Nephron (organoid): ENCODE data around the gene ATP6V1G3.

Experiments used
- H3K27ac Mint-ChIP-seq, 3 experiments: 2 replicates each; pipeline ENCODE4 v1.8.0; 2020; ENCODE audit warnings: mixed read lengths in 3 of 3, mild to moderate bottlenecking in 2 of 3, moderate library complexity in 1 of 3
- H3K27me3 Mint-ChIP-seq: 2 replicates; pipeline ENCODE4 v1.8.0; 2021; ENCODE audit warnings: low read depth, mild to moderate bottlenecking, moderate library complexity, mixed read lengths
- H3K36me3 Mint-ChIP-seq: 2 replicates; pipeline ENCODE4 v1.8.0; 2020; ENCODE audit warnings: low read depth, mixed read lengths
- H3K4me1 Mint-ChIP-seq: 2 replicates; pipeline ENCODE4 v1.8.0; 2020; ENCODE audit warnings: mixed read lengths
- H3K4me3 Mint-ChIP-seq, 3 experiments: 2 replicates each; pipeline ENCODE4 v1.8.0; 2020; ENCODE audit warnings: mild to moderate bottlenecking in 3 of 3, mixed read lengths in 3 of 3, moderate library complexity in 2 of 3
- H3K9me3 Mint-ChIP-seq: 2 replicates; pipeline ENCODE4 v1.8.0; 2020; ENCODE audit warnings: mixed read lengths
- TF ChIP-seq, protein P1 (sequence below), 3 experiments: fragments of 200-600 bp; sonication (generic); IDR thresholded peaks; one replicate each; pipeline ENCODE4 v1.5.0; 2021; ENCODE audit warnings: antibody characterized with exemption in 3 of 3; ENCODE audit not compliant: unreplicated experiment in 3 of 3

The ATP6V1G3 gene

GRCh38 chr1:198493329-198493728, 47.2 kb downstream of the ATP6V1G3 start:
- Mint-ChIP-seq H3K27ac (no peak overlapping the region), H3K36me3 (no peaks in the 10 kb centered on the region), H3K27me3 (no peaks in the 10 kb centered on the region), H3K4me1 (no peaks in the 10 kb centered on the region), H3K9me3 (no peaks in the 10 kb centered on the region), H3K4me3 (no peak overlapping the region)
- TF ChIP-seq, protein P1, sequence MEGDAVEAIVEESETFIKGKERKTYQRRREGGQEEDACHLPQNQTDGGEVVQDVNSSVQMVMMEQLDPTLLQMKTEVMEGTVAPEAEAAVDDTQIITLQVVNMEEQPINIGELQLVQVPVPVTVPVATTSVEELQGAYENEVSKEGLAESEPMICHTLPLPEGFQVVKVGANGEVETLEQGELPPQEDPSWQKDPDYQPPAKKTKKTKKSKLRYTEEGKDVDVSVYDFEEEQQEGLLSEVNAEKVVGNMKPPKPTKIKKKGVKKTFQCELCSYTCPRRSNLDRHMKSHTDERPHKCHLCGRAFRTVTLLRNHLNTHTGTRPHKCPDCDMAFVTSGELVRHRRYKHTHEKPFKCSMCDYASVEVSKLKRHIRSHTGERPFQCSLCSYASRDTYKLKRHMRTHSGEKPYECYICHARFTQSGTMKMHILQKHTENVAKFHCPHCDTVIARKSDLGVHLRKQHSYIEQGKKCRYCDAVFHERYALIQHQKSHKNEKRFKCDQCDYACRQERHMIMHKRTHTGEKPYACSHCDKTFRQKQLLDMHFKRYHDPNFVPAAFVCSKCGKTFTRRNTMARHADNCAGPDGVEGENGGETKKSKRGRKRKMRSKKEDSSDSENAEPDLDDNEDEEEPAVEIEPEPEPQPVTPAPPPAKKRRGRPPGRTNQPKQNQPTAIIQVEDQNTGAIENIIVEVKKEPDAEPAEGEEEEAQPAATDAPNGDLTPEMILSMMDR (IDR thresholded peaks at IDR 0.05; ENCODE audit: unreplicated experiment in 3 of 3) = no peak

GRCh38 chr1:198492872-198493271, 47.6 kb downstream of the ATP6V1G3 start:
- H3K27ac Mint-ChIP-seq = no peak overlapping the region
- H3K9me3 Mint-ChIP-seq = no peaks in the 10 kb centered on the region
- H3K27me3 Mint-ChIP-seq = no peaks in the 10 kb centered on the region
- no peaks in the 10 kb centered on the region for H3K36me3 Mint-ChIP-seq
- TF ChIP-seq, protein P1 (IDR thresholded peaks at IDR 0.05; ENCODE audit: unreplicated experiment in 3 of 3) = no peak
- H3K4me3 Mint-ChIP-seq = no peak overlapping the region
- H3K4me1 Mint-ChIP-seq = no peaks in the 10 kb centered on the region

- H3K4me3 Mint-ChIP-seq = no peak overlapping the region
- H3K9me3 Mint-ChIP-seq = no peaks in the 10 kb centered on the region
These were observed 48.9 kb downstream of the ATP6V1G3 start for GRCh38 chr1:198491596-198491995.

DNA sequence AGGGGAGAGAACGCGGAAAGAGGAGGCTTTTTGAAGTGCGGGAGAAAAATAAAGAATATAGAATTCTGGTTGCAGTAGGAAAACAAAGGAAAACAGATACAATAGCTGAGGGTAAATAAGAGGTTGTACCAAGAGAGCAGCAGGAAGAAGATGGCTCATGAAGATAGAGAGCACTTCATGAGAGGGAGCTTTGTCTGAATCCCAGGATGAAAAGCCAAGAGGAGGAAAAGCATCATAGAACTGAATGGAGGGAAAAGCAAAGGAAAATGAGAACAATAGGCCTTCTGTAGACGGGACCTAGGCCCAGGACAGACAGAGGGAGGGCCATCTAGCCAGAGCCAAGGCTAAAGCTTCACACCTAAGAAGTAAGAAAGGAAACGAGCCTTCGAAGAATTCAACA, 49.5 kb downstream of the ATP6V1G3 start:
- Mint-ChIP-seq H3K4me3 (no peak overlapping the region), H3K27me3 (no peaks in the 10 kb centered on the region), H3K36me3 (no peaks in the 10 kb centered on the region), H3K4me1 (no peaks in the 10 kb centered on the region), H3K9me3 (no peaks in the 10 kb centered on the region), H3K27ac (no peak overlapping the region)
- TF ChIP-seq, protein P1 (IDR thresholded peaks at IDR 0.05; ENCODE audit: unreplicated experiment in 3 of 3) = no peak

More at GRCh38 chr1:198491596-198491995, 48.9 kb downstream of the ATP6V1G3 start:
- no peak overlapping the region for H3K27ac Mint-ChIP-seq
- TF ChIP-seq, protein P1 (IDR thresholded peaks at IDR 0.05; ENCODE audit: unreplicated experiment in 3 of 3) = no peak
- no peaks in the 10 kb centered on the region for H3K36me3 Mint-ChIP-seq
- no peaks in the 10 kb centered on the region for H3K4me1 Mint-ChIP-seq
- H3K27me3 Mint-ChIP-seq = no peaks in the 10 kb centered on the region

- Mint-ChIP-seq H3K9me3 (no peaks in the 10 kb centered on the region), H3K4me1 (no peaks in the 10 kb centered on the region), H3K27ac (no peak overlapping the region), H3K4me3 (no peak overlapping the region), H3K27me3 (no peaks in the 10 kb centered on the region), H3K36me3 (no peaks in the 10 kb centered on the region)
- TF ChIP-seq, protein P1 (IDR thresholded peaks at IDR 0.05; ENCODE audit: unreplicated experiment in 3 of 3) = no peak
These were observed 50.3 kb downstream of the ATP6V1G3 start for GRCh38 chr1:198490224-198490623.

- Mint-ChIP-seq H3K27me3 (no peaks in the 10 kb centered on the region), H3K9me3 (no peaks in the 10 kb centered on the region), H3K27ac (no peak overlapping the region), H3K36me3 (no peaks in the 10 kb centered on the region), H3K4me1 (no peaks in the 10 kb centered on the region), H3K4me3 (no peak overlapping the region)
- TF ChIP-seq, protein P1 (IDR thresholded peaks at IDR 0.05; ENCODE audit: unreplicated experiment in 3 of 3) = no peak
These were observed 53.6 kb downstream of the ATP6V1G3 start for GRCh38 chr1:198486903-198487302.
